MM.1S (cell line): ENCODE results near the gene PFN2.
"Not testable (repeated sequence)": the region's sequence is repeated elsewhere in the genome, so short reads cannot be mapped to it uniquely, and the experiment has no call there.

ENCODE experiments used
- EZH2phosphoT487 ChIP-seq: fragments of 300-600 bp; sonication (generic); IDR thresholded peaks from 2 replicates; pipeline ENCODE4 v1.6.1; 2018; ENCODE audit warnings: antibody characterized with exemption, low read length
- TF ChIP-seq, protein P1 (sequence below): fragments of 300-600 bp; sonication (generic); IDR thresholded peaks from 2 replicates; pipeline ENCODE4 v1.5.1; 2016; ENCODE audit warnings: antibody characterized with exemption, low read length, mixed read lengths

DNA sequence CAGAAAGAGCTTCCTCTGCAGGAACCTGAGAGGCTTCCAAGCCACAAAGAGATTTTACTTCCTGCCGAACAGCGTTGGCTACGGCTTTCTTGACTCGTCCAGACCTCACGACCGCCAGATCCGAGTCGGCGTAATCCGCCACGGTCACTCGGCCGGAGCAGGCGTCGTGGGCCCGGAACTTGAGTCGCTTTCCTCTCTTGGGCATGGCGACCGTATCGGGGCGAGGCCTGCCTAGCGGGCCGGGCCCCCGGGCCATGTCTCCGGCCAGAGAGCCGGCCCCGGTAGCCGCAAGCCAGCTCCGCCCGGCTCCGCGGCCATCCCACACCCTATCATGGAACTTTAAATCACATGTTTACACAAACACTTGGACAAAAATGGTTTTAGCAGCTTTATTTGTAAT is 12.4 kb upstream of the PFN2 start:
- TF ChIP-seq, protein P1, sequence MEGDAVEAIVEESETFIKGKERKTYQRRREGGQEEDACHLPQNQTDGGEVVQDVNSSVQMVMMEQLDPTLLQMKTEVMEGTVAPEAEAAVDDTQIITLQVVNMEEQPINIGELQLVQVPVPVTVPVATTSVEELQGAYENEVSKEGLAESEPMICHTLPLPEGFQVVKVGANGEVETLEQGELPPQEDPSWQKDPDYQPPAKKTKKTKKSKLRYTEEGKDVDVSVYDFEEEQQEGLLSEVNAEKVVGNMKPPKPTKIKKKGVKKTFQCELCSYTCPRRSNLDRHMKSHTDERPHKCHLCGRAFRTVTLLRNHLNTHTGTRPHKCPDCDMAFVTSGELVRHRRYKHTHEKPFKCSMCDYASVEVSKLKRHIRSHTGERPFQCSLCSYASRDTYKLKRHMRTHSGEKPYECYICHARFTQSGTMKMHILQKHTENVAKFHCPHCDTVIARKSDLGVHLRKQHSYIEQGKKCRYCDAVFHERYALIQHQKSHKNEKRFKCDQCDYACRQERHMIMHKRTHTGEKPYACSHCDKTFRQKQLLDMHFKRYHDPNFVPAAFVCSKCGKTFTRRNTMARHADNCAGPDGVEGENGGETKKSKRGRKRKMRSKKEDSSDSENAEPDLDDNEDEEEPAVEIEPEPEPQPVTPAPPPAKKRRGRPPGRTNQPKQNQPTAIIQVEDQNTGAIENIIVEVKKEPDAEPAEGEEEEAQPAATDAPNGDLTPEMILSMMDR: not testable (repeated sequence)
- not testable (repeated sequence) for TF ChIP-seq EZH2phosphoT487
